SIG-M5 treated with dmso at 0.1 percent for 504 hours (cell line): ENCODE results near the gene SMURF1.
A peak's percentile ranks its signal among the peaks of the same experiment; 100 is the strongest.
"Not testable (repeated sequence)": the region's sequence is repeated elsewhere in the genome, so short reads cannot be mapped to it uniquely, and the experiment has no call there.

Source experiments
- DNase-seq: peaks from one replicate; lab custom pipeline; 2025; ENCODE audit not compliant: unreplicated experiment; lab: John Stamatoyannopoulos, UW

SMURF1 gene

DNA sequence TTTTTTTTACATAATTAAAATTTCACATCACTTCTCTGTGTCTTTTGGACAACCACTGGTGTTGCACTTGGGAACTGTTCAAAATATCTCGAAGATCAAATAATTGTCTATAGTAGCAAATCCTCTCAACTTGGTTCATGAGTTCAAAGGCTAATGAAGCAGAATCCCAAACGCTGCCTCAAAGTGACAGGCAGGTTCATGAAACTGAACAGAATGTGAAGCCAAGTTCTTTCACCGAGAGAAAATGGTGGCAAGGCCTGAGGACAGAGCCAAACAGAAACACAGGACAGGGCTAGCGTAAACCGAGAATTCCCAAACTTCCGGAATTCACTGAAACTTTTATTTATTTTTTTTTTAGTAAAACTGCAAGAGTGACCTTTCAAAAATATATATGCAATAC lies 21.1 kb downstream of the SMURF1 start:
- DNase-seq, result no peak

DNA sequence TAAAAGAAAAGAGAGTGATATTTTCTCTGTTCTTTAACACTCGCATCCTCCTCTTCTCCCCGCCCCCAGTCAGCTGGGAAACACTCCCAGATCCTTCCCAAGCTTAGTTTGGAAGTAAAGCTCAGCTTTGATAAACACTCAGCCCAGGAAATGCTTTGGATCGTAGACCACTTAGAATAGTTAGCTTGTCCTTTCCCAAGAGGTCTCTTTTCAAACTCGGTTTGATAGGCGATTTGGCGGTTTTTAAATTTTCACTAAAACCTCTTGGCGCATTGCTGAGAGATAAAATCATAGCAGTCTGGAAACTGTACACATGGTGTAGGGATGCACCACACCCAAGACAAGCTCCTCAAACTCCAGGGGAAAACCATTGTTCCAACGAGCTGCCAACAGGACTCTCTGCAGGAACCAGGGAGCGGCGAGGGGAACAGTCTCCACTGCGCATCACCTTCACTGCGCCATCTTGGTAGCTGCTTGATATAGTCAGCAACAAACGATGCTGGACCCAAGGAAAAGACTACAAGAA lies 22.3 kb downstream of the SMURF1 start:
- no peak for DNase-seq

DNA sequence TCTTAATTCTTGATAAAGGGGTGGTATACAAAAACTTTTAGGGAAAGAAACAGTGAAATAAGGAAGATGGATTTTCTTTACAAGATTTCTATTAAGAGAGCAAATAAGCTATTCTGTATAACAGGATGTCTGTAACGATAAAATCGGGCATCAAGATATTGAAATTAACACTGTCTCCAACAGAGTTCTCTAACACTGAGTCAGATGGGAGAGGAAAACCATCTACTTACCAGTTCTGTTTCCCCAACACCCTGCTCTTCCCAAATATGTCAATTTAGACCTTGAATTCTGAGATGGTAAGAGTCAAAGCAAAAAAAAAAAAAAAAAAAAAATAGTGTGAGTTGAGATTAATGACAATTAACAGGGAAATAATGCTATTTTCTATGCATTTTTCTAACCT lies 23.0 kb downstream of the SMURF1 start:
- DNase-seq, result no peak

DNA sequence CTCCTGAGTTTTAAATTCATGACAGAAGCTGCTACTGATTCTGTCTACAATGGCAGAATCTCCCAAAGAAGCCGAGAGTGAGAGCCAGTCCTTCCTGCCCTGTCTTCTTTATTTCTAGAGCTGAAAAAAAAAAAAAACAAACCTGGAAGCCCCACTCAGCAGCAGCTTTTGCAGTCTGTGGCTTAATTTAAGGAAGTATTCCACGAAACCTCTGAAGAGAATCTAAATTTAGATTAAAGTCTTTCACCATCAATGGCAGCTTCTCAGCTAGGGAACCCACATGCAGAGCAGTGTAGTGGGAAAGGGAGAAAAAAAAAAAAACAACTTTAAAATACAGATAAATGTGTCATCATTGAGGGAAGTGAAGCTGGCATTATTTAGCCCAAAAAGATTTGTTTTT lies 23.4 kb downstream of the SMURF1 start:
- peak; percentile 90 for DNase-seq

DNA sequence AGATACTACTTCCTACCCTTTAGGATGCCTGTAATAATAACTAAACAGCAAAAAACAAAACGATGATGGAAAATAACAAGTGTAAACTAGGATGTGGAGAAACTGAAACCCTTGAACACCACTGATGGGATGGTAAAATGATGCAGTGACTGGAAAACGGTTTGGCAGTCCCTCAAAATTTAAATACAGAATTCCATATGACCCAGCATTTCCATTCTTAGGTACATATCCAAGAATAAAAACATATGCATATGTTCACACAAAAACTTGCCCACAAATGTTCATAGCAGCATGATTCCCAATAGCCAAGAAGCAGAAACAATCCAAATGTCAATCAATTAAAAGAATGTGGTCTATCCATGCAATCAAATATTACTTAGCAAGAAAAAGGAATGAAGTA lies 25.8 kb downstream of the SMURF1 start:
- no peak for DNase-seq

DNA sequence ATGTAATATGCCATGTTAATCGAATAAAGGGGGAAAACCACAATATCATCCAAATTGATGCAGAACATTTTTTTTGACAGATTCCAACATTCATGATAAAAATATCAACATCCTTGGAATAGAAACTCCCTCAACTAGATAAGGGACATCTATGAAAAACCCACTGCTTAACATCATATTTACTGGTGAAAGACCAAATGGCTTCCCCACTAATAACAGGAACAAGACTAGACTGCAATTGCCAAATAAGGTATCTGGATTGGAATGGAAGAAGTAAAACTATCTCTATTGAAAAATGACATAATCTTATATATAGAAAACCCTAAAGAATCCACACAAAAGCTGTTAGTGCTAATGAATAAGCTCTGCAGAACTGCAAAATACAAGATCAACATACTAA lies 27.8 kb downstream of the SMURF1 start:
- no peak for DNase-seq

DNA sequence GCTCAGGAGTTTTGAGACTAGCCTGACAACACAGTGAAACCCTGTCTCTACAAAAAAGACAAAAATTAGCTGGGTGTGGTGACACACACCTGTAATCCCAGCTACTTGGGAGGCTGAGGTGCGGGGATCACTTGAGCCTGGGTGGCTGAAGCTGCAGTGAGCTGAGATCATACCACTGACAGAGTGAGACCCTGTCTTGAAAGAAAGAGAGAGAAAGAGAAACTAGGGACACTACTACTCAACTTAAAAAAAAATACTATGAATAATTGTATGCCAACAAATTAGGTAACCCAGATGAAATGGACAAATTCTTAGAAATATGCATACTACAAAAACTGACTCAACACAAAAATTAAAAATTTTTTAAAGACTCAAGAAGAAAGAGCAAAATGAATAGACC lies 28.5 kb downstream of the SMURF1 start:
- DNase-seq, result no peak

DNA sequence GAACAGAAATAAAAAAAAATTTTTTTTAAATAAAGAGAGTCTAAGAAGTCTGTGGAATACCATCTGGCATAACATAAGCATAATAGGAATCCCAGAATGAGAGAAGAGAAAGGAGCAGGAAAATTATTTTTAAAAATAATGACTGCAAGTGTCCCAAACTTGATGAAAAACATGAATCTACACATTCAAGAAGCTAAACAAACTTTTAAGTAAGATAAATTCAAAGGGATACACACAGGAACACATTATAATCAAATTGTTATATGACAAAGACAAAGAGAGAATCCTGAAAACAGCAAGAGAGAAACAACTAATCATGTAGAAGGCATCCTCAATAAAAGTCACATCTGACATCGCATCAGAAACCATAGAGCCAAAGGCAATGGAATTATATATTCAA lies 30.9 kb downstream of the SMURF1 start:
- no peak for DNase-seq

DNA sequence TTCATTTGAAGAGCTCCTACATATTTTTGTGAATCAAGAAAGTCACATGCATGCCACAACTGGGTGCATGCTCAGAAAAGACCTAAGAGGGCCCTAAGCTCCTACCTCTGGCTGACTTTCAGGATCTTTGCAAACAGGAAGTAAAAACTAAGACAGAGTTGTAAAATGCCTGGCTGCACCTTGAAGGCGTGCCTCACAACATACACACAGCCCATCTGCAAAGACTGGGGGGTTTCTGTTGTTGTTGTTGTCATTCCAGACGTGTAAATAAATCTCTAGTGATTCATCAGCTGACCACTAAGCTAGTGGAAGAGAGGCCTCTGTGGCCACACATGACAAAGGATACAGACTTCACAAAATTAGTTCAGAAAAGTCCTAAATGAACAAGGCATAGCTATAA lies 31.8 kb downstream of the SMURF1 start:
- no peak for DNase-seq

DNA sequence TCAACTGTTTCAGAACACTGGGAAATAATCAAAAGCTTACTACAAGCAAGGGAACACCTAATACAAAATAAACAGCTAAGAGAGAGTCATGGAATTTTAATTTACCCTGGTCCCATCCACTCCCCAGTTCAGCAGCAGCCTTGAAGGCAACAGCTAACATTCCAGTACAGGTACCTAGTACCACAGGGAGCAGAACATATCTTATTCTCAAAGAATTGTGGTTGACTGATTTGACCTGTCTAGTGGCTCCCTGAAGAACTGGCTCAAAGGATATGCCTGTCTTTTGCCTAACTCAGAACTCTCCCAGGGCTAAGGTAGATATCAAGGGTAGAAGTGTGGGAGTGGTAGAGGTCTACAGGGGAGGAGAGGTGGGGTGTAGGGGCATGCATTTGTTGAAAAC lies 32.3 kb downstream of the SMURF1 start:
- DNase-seq, result no peak

DNA sequence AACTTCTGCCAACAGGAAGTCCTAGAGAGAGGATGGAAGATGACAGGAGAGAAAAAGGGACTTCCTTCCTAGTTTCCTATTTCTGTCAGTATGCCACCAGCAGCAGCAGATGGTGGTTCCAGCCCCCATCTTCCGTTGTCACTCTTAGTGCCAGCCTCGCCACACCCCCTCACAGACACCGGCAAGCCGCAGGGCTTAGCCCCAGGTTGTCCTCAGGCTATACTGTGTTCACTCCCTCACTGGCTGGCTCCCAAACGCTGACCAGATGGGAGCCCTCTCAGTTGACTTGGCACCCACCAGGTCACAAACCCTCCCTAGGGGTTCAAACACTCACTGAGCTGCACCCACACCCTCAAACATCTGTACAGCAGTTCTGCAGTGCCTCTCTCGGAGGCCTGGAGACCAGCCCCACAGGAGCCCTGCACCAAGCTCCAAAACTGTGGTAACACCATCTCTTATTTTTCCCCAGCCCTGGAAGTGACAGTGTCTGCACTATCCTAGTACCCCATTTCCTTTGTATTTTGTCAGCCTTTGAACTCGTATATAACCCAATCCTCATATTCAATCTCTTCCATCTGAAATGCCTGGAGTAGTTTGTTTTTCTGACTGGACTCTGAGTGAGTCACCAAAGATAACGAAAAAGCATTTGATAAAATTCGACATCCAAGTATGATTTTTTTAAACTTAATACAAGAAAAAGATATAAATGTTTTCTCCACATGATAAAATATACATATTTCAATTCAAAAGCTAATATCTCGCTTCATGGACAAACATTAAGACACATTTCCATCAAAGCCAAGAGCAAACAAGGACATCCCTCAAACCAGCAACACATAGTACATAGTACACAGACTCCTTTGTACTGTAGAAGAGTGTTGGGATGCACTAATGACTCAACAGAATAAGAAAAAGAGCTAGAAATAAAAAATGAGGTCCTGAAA lies 34.5 kb downstream of the SMURF1 start:
- no peak for DNase-seq

DNA sequence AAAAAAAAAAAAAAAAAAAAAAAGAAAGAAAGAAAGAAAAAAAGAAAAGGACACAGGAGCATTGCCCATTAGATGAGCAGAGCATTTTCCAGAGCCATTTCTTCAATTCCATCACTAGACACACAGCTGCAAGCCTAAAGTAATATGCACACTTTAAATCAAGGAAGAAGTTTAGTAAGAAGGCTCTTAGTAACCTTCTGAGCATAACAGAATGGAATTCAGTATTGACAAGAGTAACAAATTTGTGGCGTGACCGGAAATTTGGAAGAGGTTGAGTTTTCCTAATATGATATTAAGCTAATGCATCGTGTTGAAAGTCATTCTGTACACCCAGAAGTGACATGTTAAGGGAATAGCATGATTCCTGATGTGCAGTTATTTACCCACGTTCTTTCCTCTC lies 35.3 kb downstream of the SMURF1 start:
- no peak for DNase-seq

DNA sequence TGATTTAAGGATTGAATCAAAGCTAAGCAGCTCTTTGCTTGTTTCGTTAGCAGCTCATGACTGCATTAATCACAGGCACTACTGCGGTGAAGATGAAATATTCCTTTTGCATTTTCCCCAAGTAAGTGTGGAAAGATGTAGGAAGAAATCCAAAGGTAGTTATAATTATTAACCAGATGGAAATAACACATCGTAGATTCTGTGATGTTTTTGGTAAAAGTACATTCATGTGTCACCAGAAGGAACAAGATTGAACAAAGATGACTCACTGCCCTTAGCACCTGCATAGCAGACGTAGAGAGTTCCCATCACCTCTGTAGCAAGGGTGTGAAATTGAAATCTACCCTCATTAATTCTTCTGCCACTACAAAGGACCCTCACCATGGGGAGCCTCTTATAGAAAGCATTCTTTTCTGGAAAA lies 37.1 kb downstream of the SMURF1 start:
- no peak for DNase-seq

DNA sequence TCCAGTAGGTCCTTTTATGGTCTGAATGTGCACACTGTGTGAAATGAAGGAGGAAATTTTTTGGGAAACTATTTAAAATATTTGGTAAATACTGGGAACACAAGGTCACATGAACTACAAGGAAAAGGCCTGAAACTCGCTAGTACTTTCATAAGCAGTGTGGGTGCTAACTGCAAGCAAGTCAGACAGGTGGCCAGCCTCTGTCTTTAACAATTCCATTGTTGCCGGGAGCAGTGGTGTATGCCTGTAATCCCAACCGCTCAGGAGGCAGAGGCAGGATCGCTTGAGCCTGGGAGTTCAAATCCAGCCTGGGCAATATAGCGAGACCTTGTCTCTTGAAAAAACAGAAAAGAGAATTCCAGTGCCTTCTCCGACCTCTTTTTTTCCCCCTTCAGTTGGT lies 37.5 kb downstream of the SMURF1 start:
- DNase-seq, result no peak

DNA sequence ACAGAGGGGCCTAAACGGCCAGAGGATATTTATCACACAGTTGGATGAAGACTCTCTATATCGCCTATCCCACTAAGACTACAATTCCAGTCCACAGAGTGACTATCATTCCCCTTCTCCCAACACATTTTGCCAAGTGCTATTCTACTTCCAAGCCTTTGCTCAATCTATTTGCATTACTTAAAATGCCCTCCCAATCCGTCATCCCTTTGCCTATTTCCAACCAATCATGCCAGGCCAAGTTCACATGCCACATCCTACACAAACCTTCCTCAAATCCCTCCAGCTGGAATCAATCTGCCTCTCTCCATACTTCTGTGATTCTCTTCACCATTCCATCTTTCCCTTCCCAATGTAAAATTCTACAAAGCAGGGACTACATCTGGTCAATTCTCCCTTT lies 38.2 kb downstream of the SMURF1 start:
- no peak for DNase-seq

DNA sequence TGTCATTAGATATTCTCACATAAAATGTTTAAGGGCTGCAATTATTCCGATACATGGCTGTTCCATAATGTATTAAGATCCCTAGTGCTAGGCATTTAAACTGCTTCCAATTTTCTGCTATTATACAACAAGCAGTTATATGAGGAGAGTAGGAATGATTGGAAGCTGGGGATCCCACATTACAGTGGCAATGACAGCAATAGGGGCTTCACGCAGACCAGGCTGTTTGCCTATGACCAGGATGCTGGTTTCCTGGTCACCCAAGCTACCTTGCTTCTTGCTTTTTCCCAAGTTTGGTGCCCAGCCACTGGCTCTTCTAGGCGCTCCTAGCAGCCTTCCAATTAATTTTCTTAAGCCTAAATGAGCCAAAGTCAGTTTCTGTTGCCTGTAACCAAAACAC lies 39.3 kb downstream of the SMURF1 start:
- DNase-seq, result no peak

DNA sequence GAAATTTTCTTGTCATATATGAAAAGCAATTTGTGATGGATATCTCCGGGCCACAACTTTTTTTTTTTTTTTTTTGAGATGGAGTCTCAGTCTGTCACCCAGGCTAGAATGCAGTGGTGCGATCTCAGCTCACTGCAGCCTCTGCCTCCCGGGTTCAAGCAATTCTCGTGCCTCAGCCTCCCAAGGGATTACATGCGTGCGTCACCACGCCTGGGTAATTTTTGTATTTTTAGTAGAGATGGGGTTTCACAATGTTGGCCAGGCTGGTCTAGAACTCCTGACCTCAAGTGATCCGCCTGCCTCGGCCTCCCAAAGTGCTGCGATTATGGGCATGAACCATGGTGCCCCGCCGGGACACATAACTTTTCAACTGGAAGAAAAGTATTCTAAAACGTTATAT lies 40.1 kb downstream of the SMURF1 start:
- not testable (repeated sequence) for DNase-seq

DNA sequence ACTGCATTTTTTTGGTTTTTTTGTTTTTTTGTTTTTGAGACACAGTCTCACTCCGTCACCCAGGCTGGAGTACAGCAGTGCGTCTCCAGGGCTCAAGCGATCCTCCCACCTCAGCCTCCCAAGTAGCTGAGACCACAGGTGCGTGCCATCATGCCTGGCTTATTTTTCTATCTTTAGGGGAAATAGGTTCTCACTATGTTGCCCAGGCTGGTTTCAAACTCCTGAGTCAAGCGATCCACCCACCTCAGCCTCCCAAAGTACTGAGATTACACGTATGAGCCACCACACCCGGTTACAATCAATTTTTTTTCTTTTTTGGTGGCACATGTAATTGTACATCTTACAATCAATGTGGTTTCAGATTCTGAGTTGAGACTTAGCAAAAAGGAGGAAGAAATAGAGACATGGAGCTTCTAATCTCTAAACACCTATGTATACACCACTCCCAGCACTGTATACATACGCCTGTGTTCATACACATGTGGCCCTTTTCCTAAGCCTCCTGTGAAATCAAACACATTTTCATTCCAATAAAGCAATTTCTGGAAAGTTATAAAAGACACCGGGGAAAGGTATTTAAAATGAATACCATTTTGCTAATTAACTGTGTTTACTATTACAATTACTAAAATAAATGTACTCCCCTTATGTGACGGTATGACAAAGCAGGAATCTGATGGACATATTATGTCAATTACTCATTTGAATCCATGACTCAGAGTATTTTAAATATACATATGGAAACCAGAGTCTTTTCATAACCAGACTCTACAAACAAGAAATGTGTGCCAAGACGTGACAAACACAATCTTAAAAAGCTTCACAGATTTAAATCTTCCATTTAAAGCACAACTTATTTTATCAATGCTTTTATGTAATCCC lies 40.9 kb downstream of the SMURF1 start:
- no peak for DNase-seq

DNA sequence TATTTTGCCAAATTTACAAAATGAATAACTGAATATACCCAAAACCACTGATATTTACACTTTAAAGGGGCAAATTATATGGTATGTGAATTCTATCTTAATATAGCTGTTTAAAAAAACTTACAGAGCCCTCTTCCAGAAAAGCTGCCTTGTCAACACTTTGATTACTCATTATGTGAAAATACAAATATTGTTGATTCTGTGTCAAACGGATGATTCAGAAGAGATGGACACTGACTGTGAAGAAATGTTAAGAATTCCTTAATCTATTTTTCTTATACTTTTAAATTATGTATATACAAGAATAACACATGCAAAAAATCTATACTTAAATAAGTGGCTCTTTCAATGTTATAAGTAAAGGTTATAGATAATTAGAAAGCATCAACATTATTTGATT lies 41.5 kb downstream of the SMURF1 start:
- DNase-seq, result no peak

DNA sequence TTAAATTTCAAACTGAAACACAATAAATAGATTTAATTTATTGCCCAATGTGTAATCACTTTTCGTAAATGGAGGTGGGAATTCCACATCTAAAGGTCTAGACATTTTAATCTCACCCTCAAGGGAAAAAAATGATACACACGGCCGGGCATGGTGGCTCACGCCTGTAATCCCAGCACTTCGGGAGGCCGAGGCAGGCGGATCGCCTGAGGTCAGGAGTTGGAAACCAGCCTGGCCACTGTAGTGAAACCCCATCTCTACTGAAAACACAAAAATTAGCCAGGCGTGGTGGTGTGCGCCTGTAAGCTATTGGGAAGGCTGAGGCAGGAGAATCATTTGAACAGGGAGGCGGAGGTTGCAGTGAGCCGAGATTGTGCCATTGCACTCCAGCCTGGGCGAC lies 42.4 kb downstream of the SMURF1 start:
- not testable (repeated sequence) for DNase-seq

DNA sequence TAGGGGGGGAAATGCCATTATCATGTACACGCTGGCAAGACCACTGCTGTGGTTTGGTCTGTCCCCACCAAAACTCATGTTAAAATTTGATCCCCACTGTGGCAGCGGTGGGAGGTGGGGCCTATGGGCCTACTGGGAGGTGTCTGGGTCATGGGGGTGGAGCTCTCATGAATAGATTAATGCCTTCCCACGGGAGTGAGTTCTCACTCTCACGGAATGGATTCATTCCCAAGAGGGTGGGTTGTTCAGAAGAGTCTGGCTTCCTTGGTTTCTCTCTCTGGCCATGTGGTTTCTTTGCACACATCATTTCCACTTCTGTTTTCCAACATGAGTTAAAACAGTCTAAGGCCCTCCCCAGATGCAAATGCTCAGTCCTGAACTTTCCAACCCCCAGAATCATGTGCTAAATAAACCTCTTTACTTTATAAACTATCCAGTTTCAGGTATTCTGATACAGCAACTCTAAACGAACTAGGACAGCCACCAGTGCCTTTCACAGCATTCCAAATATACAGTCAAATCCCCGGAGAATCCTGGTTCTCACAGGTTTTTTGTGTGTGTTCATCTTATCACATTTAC lies 44.3 kb downstream of the SMURF1 start:
- no peak for DNase-seq
